GM18502 (cell line): ENCODE data around the gene PPP1R3G.
A peak's percentile ranks its signal among the peaks of the same experiment; 100 is the strongest.

Experiments used
- ATAC-seq: cut with Tn5 transposase; IDR thresholded peaks from one replicate; pipeline ENCODE4 v1.9.1; 2021; ENCODE audit warnings: mild to moderate bottlenecking; ENCODE audit not compliant: unreplicated experiment, poor library complexity

The PPP1R3G gene

DNA sequence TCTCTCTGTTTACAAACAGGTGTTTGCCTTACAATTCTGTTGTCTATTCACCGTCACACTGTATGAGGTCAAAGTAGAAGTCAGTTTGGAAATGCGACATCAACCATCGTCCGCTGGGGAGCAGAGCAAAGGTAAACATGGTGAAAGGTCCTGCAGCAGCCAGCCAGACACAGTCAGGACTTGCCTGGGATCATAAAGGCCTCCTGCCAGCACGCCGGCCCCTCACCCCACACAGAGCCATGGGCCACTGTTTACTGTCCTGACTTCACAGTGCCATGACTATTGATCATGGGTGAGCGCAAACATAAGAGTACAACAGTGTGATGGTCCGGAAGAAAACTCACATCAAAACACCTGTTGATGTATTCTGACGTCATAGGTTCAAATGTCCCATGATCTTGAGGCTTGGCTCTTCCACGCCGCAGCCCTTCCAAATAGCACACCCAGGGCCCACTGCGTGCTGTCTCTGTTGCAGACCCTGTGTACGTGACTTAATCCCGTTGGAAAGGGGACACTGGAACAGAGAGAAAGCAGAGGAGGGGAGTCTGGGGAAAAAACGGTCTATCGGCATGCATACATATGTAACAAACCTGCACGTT lies 16.9 kb upstream of the PPP1R3G start:
- ATAC-seq, result no peak

DNA sequence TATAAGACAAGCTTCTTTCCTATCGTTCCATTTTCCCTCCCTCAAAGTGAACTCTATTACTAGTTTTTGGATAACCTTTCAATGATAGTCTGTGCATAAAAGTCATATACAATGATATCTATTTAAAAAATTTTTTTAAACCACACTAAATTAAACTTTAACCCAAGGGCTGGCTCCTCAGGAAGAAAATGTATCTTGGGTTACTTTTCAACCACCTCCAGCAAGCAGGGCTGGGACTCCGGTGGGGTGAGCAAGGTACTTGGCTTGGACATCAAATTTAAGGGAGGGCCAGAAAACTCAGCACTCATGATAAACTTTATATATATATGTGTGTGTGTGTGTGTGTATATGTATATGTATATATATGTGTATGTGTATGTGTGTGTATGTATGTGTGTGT lies 13.9 kb upstream of the PPP1R3G start:
- ATAC-seq, result no peak

DNA sequence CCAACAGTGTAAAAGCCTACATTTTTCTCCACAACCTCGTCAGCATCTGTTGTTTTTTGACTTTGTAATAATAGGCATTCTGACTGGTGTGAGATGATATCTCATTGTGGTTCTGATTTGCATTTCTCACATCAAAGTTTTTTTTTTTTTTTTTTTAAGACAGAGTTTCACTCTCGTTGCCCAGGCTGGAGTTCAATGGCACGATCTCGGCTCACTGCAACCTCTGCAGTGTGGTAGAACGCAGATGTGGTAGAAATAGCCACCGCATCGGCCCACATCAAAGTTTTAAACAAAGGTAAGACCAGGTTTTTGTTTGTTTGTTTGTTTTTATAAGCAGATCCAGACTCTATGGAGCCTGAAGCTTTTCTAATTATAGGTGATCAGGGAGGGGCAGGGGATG lies 12.7 kb upstream of the PPP1R3G start:
- no peak for ATAC-seq

DNA sequence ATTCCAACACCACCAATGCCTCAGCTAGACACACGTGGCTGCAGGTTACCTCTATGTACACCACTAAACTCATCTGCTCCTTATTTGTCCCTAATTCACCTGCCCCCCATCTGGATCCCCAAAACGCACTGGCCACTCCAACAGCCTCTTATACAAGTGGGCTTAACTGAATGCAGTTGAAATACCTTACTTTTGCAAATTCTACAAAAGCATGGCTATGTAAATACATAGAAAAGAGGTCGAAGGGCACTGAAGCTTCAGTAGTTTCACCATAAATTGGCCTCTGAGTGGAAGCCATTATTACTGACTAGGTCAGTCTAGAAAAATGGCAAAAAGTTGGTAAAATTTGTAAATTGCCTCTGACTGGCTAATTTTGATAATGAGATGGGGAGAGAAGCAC lies 11.1 kb upstream of the PPP1R3G start:
- no peak for ATAC-seq

DNA sequence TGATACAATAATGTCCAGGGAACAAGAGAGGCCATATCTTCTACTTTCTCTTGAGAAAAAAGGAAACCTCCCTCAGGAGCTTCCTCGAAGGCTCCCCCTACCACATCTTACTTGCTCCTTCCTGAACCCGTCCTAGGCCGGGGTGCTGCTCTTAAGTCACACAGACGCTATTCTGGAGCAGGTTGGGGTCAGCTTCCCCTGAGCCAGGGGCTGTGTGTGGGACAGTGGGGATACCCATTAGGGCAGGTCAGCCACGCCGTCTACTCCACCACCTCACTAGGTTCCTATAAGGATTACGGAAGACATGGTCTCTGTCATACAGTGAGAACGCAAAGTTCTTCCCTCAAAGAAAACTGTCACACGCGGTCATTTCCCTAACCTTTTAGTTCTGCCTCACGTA lies 8.2 kb upstream of the PPP1R3G start:
- no peak for ATAC-seq

DNA sequence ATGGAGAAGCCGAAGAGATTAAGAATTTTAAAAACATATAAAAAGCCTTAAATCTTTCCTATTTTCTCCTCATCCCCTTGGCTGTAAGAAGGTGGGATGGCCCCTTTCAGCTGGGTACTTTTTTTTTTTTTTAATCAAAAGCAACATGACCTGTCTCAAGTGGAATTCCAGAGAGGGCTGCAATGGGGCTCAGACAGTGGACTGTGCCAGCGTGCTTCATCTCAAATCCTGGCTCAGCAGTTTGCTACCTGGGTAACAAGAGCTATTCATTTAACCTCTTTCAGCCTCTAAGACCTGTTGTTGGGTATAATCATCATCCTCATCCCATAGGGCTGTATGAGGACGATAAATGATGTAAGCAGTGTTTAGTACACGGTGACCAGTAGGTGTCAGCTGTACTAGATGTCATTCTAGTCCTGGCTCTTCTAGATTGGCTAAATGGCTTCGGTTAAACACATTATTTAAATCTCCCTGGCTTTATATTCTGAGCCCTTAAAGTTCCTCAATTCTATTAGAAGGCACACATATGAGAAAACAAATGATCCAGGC lies 6.9 kb upstream of the PPP1R3G start:
- no peak for ATAC-seq

DNA sequence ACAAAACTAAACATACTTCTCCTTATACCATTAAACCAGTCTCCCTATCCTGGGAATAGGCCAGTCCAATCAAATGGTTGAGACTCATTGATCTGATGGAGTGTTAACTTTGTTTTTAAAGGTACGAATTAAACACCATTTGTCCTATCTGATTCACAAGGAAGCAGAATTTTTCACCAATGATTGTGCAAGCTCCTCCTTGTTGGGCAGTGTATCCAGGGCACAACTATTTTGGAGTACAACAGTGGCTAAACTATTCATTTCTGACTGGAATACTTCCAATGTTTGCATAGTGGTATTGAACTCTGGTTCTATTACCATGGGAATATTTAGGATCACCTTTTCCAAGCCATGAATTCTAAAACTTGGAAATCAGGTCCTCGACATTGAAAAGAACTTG lies 5.4 kb upstream of the PPP1R3G start:
- no peak for ATAC-seq

DNA sequence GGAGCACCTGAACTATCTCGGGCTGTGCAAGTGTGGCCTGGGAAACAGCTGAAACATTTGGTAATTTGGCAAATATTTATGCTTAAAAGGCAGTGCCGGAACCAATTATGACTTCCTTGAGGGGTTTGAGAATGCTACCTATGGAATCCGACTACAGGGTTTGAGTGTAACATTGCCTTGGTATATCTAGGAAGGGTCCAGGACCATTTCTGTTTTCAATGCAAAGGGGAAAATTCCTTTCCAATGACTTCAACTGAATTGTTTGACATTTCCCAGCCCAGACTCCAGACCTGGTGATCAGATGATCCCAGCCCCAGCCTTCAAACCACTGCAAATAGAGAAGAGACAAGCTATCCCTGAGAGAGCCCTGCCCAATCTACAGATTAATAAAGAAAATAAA lies 4.6 kb upstream of the PPP1R3G start:
- no peak for ATAC-seq

DNA sequence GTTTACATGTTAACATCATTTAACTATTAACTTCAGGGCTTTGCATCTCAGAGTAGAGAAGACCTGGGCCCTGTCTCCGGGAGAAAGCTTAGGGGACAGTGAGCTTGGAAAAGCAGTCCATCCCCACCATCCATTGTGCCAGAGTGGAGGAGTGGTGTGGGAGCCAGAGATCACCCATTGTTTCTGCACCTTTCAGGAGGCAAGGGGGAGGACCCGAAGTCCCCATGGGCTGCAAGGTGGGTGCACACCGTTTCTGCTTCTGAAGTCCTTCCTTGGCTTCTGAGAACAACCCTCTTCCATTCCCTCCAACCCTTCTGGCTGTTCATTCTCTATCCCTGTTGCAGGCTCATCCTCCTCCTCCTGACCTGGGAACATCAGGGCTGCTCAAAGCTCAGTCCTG lies 4.0 kb upstream of the PPP1R3G start:
- no peak for ATAC-seq

DNA sequence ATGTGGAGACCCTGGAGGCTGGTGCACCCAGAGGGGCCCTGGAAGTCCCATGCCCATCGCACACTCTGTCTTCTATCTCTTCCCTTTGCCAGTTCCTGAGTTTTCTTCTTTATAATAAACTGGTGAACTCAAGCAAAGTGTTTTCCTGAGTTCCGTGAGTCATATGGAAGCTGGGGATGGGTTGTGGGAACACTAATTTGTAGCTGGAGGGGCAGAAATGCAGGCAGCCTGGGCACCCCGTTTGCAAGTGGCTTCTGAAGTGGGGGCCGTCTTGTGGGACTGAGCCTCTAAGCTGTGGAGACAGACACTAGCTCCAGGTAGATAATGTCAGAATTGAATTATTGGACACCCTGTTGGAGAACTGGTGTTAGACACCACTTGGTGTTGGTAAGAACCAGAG lies 3.2 kb upstream of the PPP1R3G start:
- ATAC-seq, result no peak

DNA sequence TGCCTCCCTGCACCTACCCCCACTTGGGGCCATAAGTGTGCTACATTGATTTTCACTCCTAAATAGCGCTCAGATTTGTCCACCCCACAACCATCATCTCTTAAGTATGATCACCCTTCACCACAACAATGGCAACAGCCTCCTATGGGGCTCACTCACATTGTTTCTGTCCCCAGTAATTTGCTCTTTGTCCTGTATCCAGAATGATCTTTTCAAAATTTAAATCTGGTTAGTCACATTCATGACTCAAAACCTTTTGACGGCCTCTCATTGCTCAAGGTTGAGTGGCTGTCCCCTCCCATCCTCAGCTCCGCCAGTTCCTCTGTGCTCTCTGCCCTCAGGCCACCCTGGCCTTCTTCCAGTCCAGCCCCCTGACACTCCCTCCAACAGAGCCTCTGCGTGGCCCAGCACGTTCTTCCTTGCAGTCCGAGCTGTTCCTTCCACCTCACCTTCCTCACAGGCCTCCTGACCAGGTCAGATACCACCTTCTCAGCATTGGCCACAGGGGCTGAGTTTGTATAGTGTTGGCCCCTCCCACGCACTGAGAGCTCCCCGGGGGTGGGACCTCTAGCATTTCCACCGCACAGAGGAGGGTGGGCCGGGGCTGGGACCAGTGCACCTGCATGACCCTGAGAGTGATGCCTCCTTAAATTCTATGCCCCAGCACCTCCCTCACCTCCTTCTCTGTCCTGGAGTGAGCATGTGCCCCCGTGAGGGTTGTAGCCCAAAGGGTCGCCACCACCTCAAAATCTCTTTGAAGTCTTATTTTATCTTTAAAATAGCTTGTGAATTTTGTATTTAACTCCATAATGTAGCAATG lies 2.4 kb upstream of the PPP1R3G start:
- no peak for ATAC-seq

DNA sequence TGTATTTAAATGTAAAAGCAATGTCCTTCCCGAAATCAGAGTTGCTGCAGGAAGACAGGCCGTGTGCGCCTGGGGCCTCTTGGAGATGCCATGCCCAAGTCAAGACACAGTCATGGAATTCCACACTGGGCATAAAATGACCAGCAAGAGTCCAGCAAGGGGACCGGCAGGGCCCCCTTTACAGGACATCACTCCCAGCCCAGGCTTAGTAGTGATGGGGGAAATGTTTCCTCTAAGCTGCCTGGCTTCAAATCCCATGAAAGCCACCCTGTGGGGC lies 1.9 kb upstream of the PPP1R3G start:
- ATAC-seq, result no peak

DNA sequence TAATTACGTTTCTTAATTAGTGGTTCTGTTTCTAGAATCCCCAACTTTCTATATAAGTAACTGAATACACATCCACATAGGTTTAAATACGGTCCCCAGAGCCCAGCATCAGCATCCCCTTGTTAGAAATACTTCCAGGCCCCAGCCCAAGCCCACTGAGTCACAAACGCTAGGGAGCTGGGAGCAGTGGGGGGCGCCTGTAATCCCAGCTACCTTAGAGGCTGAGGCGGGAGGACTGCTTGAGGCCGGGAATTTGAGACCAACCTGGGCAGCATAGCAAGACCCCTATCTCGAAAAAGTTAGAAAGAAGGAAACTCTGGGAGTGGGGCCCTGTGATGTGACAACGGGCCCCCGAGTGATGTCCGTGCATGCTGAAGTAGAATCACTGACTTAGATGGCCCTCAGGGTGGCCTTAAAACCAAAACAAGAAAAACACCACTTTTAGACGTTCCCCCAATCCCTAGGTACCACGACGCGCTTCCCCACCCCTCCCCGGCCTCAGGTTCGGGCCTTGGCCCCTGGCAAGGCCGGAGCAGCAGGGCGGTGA lies 1.3 kb upstream of the PPP1R3G start:
- ATAC-seq, result no peak

DNA sequence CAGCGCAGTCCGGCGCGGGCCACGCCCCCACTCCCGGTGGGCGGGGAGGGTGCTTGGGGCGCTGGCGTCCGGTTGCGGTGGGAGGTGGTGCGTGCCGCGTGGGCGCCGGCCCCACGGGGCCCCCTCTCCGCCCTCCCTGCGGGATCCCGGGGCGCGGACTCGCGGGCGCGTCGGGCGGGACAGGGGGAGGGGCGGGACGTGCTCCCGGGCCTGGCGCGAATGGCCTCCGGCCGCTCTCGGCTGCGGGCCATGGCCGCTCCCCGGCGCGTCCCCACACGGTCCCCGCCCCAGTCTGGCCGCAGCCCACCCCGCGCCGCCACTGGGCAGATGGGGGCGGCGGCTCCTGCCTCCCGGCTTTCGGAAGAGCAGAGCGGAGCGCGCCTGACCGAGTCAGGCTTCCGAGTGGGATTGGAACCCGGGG lies 771 bp upstream of the PPP1R3G start:
- ATAC-seq, result peak; percentile 35

DNA sequence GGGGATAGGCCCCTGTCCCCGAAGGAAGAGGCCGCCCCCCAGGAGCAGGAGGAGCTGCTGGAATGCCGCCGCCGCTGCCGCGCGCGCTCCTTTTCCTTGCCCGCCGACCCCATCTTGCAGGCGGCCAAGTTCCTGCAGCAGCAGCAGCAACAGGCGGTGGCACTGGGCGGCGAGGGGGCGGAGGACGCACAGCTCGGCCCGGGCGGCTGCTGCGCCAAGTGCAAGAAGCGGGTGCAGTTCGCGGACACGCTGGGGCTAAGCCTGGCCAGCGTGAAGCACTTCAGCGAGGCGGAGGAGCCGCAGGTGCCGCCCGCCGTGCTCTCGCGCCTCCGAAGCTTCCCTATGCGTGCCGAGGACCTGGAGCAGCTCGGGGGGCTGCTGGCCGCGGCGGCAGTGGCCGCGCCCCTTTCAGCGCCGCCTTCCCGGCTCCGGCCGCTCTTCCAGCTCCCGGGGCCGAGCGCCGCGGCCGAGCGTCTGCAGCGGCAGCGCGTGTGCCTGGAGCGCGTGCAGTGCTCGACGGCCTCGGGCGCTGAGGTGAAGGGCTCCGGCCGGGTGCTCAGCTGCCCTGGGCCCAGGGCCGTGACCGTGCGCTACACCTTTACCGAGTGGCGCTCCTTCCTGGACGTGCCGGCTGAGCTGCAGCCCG lies 630 bp downstream of the PPP1R3G start:
- peak; percentile 31 for ATAC-seq

DNA sequence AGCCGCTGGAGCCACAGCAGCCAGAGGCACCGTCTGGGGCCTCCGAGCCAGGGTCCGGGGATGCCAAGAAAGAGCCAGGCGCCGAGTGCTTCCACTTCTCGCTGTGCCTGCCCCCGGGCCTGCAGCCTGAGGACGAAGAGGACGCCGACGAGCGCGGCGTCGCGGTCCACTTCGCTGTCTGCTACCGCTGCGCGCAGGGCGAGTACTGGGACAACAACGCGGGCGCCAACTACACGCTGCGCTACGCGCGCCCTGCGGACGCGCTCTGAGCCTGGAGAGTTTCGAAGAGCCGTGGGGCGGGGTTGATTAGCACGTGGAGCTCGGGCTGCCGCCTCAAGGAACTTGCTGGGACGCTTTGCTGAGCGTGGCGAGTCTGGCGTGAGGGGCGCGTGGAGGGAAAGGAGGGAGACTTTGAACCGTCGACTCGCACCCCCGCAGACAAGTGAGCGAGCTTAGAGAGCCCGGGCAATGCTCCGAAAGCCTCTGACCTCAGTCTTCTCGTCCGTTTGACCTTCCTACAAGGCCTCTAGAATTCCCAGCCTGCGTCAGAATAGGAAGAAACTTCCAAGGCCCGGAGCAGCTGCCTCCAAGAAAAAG lies 1.3 kb downstream of the PPP1R3G start:
- ATAC-seq, result no peak

DNA sequence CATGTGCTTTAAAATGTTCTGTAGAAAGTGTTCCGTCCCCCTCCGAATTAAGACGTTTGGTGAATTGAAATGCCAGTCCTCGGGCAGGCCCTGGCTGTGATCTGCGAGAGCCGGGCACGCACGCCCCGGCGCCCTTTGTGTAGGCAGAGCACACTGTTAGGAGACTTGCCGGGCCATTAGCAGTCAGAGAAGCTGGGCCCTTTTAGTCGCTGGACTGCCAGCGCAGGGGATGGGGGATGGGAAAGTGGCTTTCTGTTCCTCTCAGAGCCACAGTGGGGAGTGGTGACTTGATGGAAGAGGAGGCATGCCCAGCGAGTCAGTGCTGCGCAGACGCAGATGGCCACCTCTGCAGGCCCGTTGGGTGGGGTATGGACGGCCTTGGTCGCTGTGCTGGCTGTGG lies 2.2 kb downstream of the PPP1R3G start:
- ATAC-seq, result no peak

DNA sequence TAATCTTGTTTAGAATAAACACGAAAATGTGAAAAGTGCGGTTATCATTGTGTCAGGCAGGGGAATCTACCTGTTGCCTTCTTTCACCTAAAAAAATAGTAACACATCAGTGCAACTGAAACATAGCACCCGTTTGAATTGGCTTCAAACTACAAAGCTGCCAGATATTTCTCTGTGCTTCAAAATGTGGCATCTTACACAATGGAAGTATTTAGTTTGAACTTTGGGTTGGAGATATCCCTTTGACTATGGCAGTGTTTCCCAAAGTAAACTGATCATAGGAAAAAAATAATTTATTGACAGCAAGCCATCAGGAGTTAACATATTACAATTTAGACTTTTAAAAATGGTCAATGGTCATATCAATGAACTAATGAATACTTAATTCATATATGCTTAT lies 3.6 kb downstream of the PPP1R3G start:
- no peak for ATAC-seq

DNA sequence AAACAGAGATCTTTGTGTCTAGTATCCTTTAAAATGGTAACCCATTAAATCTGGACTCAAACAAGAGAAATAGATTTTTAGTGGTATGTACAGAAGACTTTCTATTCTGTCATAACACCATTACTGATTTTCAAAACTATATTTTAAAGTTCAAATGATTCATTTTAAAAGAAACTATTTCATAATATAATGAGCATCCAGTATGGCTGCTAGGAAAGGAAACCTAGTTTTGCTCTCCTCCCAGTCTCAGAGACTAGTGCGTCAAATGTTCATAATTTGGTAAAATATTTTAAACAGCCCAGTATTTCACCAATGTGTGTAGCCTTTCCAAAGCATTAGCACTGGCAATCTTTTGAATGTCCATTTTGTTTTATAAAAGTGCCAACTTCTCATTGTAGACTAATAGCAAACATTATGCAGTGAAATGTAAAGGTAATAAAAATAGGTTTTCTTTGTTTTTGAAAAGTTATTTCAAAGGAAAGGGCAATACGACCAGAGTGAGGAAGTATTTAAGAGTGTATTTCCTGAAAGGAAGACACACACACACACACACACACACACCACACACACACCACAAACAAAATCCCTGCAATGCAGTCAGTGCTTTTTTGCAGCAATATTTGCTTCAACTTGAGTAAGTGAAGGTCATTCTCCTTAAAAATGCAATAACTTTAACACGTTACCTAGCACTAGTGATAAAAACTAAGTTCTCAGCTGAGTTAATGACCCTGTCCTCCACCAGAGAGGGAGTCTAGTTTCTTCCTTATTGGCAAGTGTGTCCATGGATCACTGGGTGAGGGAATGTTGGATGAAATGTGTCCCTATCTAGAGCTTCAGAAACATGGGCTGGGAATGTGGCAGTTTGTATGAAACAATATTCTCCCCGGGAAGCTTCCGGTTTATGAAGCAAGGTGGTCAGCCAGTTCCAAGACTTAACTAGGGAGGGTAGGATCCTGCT lies 4.6 kb downstream of the PPP1R3G start:
- no peak for ATAC-seq

DNA sequence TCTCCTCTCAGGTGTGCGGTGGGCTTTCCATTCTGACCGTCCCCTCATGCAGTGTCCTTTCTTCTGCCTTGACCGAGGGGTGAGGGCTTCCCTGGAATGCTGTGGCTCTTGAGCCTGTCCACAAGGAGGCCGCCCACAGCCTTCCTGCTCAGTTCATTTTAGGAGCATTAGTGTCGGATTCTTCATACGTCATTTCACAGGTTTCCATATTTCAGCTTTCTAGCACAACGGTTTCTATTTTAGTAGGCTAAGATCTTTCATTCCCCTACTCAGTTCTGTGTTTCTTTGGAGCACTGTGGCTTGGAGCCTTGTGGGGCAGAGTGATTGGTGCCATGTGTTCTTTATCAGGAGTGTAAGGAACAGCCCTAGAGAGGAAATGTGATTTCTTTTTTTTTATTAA lies 5.5 kb downstream of the PPP1R3G start:
- no peak for ATAC-seq
